ENCODE measurements around the gene DNAJB5. TPM values are rescaled to one million over a fixed set of nuclear protein-coding genes. Genes with fewer than 3 reads are reported as not detected.
"Not testable (repeated sequence)": the region's sequence is repeated elsewhere in the genome, so short reads cannot be mapped to it uniquely, and the experiment has no call there.

DNAJB5 gene
- 6.6 and 12.6 TPM in 2 replicates for total RNA-seq (2014; rRNA removed; shearing (Covaris generic))

DNA sequence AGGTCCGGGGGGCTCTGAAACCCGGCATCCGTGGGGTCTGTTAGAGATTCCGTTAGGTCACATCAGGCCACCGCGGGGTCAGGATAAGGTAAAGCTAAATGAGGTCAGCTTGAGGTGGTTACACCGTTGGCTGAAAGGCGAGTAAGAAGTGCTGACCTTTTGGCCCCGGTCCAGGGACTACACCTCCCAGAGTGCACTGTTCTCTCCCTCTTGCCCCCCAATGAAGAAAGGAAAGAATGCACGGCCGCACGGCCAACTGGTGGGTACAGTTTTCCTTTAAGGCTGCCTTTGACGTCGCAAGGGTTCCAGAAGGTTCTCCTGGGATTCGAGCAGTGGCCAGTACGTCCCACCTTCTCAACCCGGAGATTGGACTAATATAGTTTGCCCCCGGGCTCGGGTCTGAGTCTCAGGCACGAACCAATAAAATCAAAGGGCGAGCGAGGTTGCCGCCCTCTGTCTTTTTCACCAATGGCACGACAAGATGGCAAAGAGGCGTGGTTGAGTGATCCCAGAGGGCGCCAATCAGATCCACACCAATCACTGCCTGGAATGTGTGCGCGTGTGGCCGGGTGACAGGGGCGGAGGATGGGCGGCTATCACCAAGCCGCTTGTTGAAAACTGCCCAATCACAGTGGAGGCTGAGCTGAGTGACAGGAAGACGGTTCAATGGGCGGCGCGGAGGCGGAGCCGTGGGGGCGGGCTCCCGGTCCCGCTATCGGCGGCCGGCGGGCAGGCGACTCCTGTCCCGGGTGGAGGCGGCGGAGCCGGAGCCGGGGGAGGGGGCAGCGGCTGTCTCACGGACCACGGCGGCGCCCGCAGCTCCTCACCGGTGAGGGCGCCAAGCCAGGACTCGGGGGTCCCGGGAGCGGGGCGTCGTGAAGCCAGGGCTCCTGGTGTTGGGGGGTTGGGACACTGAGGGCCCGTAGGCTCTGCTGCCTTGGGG, at the start of gene DNAJB5:
DNAJB5 (plus strand) TSS at position 743 of the 943 bp plus-strand sequence. CDS start 886 bp downstream, outside the sequence.
- peak; percentile 100 for DNase-seq (ENCODE audit: low read depth)

DNA sequence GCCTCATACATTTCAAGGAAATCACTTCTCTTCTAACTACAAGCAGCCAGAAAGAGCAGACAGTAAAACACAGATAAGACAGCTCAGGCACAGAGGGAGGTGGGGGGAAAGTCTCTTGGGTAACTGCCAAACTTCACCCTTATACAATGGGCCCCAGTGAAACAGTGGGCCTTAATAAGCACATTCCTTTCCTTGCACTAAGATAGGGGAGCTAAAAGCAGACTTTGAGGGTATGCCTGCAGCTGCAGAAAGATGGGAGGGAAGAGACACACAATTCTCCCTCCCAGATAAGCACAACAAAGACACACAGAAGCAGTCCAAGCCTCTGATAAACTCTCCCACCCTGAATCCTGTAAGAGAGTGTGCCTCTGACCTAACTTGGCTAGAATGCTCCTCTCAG, 49.6 kb upstream of the DNAJB5 start:
- DNase-seq (ENCODE audit: low read depth), result not testable (repeated sequence)

DNA sequence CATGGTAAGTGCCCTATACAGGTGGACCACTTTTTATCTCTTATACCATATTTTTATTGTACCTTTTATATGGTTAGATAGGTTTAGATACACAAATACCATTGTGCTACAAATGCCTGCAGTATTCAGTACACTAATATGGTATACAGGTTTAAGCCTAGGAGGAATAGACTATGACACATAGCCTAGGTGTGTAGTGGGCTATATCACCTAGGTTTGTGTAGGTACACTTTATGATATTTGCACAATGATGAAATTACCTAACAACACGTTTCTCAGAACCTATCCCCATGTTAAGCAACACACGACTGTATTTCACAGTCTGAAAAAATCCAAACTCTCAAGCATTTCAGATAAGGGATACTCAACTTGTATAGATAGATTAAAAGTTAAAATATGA, 41.1 kb upstream of the DNAJB5 start:
- no peak for DNase-seq (ENCODE audit: low read depth)

DNA sequence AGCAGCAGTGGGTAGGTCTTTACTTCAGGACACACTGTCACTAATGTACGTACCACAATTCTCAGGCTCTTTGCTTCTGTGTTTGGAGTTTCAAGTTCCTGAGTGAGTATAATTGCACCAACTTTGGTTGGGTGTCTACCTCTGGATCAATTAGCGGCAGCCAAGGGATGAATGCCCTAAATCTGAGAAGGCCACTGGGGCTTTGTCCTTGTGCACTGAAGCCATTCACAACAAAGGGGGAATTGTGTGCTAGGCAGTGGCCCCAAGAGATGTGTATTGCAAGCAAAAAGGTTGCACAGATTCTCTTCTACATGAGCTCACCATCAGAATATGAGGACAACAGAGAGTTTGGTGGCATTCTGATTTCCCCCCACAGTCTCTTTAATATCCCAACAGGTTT, 35.3 kb upstream of the DNAJB5 start:
- no peak for DNase-seq (ENCODE audit: low read depth)

DNA sequence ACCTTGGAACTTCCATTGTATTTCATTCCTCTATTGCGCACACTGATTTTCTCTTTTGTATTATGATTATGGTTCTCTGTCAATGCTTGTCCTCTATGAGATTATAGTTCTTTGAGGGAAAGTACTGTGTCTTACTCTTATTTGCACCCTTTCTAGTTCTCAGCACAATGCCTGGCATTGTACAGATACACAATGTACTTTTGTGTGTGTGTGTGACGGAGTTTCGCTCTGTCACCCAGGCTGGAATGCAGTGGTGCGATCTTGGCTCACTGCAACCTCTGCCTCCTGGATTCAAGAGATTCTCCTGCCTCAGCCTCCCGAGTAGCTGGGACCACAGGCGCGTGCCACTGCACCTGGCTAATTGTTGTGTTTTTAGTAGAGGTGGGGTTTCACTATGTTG, 33.5 kb upstream of the DNAJB5 start:
- not testable (repeated sequence) for DNase-seq (ENCODE audit: low read depth)

DNA sequence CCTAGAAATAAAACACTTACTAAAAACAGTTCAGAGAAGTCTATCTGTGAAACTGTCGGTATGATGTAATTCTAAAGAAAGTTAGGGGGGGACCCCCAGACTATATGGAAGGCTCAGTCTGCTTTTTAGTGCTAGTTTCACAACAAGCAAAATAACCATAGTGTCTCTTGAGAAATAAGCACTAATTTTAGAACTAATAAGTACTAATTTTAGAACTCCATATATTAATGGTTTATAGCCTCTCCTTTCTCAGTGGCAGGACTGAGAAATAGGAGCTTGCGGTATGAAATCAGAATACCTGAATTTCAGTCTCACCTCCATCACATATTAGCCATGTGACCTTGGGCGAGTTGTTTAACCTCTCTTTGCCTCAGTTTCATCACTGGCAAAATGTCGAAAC, 32.9 kb upstream of the DNAJB5 start:
- DNase-seq (ENCODE audit: low read depth), result no peak

DNA sequence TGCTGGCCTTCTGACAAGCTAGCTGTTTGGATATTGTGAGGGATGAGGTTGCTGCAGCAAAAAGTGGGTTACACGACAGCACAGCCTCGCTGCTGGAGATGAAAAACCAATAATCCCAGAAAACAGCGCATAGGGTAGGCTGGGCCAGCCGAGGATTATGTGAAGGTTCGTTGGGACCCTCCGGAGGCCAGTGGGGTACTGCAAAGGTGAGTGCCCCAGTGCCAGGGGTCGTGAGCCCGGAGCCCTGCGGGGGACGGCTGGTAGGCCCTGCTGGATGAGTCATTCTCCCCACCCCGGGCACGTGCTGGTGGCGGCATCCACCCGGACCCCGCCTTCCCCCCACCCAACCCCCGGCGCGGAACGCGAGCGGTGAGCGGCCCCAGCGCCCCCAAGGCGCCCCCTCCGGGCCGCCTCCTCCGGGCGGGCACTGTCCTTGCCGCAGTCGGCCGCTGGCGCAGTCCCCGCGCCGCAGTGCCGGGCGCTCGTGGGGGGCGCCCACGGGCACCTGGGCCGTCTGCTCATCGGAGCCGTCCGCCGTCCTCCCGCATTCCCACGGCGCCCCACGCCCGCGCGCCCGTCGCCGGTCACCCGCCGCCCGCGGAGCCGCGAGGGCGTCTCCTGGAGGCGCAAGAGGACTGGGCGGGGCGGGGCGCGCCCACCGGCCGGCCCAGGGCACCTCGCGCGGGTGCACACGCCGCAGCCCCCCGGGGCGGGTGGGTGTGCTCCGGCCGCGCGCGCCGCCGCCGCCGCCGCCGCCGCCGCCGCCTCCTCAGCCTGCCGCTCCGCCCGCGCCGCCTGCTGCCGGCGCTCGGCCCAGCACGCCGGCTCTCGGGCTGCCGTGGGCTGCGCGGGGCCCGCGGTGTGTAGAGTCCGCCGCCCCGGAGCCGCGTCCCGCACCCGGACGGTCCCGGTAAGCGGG, 31.8 kb upstream of the DNAJB5 start, which contains the start of gene PHF24:
PHF24 (plus strand) TSS at position 794 of the 919 bp plus-strand sequence. CDS start 13,014 bp downstream, outside the sequence.
- peak; percentile 42 for DNase-seq (ENCODE audit: low read depth)

DNA sequence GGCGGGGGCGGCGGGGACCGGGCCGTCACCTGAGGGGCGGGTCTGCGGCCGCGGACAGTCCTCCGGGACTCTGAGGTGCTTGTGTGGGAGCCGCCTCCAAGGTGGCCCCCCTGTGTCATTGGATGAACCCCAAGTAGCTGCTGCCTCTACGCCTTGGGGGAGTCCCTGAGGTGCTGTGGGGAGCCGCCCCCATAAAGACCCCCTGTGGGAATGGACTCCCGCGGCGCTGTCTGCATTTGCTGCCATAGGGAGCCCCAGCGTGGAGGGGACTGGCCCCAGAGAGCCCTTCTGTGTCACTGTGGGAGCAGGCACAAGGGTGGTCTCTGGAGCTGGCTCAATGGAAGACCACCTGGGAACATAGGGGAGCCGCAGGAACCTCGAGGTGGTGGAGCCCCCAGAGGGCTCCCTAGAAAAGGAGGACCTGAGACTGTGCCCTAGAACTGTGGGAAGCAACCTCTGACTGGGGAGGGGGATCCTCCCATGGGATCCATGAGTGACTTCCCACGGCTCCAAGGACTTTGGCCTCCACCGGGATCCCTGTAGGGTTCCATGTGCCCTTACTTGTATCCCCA, 31.0 kb upstream of the DNAJB5 start:
- no peak for DNase-seq (ENCODE audit: low read depth)

DNA sequence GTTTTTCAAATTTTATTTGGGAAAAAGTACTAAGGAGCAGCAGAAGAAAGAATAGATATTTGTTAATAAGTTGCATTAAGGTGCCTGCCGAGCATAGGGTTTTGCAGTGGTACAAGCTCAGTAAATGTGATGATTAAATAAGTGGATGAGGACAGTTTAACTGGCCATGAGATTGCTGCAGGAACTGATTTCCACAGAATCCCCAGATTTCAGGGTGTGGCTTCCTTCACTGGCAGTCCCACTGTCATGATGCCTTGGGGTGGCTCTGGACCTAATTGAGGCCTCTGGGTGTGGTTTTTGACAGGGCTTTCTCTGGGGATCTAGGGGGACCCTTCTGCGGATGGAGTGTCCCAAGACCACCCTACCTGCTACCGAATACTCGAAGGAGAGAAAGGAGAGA, 30.1 kb upstream of the DNAJB5 start:
- no peak for DNase-seq (ENCODE audit: low read depth)

DNA sequence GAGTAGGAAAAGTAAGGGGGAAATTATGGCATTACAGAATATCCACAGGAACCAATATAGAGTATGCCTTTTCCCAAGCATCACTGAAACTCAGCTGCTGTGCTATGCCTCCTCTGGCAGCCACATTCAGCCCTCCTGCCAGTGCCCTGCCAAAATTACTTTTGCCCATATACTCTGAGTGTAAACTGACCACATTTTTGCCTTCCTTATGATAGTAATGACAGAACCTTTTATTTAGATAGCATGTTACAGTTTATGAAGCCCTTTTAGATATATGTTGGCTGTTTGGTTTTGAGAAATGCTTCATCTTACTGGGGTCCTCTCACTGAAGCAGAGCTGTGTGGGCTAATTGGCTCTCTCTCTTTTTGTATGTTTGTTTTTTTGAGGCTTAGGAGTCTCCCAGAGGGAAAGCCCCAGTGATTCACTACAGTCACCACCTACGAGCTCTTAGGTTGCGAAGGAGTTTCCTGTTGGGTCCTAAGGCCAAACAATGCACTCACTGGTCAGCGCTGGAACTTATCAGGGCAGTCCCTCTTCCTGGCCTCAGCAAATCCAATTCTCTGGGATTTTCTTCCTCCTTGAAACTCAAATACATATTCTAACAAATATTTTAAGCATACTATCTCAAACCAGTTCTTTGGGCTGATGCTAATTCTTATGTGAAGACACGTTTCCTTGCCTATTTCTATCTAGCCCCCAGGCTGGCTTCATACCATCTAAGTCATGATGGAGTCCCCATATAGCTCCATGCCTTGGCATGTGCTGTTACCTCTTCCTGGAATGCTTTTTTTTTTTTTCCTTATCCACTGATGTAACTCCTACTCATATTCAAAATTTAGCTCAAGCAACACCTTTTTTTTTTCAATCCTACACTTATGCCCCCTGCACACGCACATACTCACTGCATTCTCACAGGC, 27.7 kb upstream of the DNAJB5 start:
- peak; percentile 89 for DNase-seq (ENCODE audit: low read depth)

DNA sequence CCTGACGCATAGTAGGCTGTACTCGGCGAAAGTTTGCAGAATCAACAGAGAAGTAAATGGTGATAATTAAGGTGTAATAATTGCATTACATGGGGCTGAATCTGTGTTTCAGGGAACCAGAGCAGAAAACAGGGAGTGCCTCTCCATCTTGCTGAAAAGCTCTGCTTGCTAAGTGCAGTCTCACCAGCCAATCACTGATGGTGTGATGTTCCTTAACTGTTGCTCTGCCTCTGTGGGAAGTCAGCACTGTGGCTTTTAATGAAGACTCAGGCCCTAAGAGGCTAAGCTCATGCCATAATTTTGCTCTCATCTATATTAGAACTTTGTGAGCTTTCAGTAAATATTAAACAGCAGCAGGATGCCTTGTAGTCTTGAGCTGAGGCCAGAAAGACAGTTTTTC, 27.0 kb upstream of the DNAJB5 start:
- peak; percentile 22 for DNase-seq (ENCODE audit: low read depth)

DNA sequence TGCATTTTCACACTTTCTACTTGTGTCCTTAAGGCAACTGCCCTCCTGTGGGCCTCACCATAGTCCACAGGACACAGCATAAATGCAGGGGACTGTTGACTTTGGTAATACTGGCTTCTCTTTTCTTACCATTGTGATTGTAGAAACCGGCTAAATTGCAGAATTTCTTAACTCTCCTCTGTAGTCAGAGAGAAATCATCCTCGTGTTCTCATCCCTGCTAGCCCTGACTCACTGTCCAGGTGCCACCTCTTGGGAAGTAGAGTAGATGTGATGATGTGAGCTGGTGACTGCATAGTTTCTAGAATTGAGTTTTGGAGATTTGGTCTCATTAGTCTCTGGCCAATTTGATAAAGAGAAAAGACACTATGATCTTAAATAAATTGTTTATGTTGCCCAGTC, 26.0 kb upstream of the DNAJB5 start:
- no peak for DNase-seq (ENCODE audit: low read depth)

DNA sequence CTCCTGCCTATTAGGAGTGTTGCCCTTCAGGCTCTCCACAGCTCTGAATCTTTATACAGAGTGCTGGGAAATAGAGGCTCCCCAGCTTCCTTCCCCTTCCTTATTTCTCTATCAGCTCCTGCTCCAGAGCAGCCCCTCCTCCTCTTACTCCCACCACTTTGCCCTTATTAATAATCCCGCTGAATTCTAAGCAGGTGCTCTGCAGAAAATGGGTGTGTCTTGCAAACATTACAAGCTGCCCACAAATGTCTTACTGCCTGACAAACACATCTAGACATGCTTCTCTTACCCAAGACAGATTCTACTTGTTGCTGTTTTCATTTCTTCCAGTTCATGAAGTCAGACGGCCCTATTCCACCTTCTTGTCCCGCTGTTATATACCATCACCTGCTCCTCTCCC, 25.1 kb upstream of the DNAJB5 start:
- DNase-seq (ENCODE audit: low read depth), result no peak

DNA sequence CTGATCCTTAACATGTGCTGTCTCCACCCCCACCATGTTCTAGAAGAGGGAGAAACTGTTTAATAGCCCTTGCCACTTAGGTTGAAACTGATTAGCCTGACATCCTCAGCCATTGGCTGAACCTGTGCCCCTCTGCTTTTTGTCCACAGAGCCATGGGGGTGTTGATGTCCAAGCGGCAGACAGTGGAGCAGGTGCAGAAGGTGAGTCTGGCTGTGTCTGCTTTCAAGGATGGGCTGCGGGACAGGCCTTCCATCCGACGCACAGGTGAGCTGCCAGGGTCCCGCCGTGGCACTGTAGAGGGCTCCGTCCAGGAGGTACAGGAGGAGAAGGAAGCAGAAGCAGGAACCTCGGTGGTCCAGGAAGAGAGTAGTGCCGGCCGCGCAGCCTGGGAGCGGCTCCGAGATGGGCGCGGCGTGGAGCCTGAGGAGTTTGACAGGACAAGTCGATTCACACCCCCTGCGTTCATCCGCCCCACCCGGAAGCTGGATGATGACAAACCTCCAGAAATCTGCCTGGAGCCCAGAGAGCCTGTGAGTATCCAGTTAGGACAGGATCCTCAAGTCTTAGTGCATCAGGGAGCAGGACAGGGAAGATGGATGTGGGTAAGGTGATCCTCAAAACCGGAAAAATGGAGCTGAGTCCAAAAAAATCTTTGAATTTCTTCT, 18.3 kb upstream of the DNAJB5 start:
- DNase-seq (ENCODE audit: low read depth), result no peak

DNA sequence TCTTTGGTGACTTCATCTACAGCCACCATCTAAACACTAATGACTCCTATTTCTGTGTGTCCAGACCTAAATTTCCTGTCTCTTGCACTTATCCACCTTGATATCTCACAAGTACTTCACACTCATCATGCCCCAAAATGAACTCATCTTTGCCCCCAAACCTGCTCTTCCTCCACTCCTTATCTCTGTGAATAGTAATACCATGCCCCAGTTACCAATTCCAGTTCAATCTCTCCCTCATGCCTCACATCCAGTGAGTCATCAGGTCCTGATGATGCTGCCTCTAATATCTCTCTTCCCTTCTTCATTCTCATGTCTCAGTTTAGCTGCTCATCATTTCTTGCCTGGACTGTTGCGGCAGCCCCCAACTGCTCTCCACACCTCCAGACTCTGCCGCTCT, 14.9 kb upstream of the DNAJB5 start:
- no peak for DNase-seq (ENCODE audit: low read depth)

DNA sequence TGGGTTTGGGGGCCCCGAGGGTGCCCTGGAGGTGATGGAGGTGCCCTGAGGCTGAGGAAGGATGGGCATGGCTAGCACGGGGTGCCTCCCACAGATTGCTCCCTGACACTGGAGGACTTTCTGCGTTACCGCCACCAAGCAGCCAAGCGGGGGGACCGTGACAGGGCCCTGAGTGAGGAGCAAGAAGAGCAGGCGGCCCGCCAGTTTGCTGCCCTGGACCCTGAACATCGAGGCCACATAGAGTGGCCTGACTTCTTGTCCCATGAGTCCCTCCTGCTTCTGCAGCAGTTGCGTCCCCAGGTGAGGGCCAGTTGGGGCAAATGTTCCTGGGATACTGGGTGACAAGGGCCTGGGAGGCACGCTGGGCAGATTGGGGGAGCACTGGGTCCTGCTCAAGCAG, 13.1 kb upstream of the DNAJB5 start:
- DNase-seq (ENCODE audit: low read depth), result no peak

DNA sequence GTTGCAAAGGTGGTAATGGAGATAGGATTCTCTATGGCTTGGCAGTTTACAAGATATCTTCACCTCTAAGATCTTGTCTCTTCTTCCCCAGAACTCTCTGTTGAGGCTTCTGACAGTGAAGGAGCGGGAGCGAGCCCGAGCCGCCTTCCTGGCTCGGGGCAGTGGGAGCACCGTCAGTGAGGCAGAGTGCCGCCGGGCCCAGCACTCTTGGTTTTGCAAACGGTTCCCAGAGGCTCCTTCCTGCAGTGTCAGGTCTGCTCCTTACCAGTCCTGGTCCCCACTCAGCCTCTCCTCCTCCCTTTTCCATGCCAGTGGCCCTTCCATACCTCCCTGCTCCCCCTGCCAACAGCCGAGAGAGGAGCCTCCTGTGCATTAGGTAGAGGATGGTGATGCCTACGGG, 12.6 kb upstream of the DNAJB5 start:
- DNase-seq (ENCODE audit: low read depth), result no peak

DNA sequence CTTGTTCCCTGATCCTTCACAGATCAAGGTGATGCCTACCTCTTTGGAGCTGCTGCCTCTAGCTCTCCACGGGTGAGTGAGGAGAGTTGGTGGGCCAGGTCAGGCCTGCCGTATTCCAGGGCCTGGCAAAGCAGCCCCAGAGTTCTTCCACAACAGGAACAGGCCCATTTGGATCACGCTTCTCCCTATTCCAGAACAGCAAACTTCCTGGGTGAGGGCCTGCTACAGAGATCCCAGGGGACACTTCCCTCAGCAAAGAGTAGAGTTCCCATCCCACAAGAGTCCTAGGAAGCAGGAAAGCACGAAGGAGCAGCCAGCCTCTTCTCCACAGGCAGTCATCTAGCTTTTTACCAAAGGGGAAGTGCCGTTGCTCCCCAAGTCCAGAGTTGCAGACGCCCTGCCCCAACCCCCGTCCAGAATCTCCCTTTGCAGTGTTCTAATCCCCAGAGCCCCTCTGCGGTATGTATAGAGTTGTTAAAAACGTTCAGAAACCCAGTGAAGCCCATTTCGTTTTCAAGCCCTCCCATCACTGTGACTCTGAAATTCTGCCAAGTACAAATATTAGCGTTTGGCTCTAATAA, 9.3 kb upstream of the DNAJB5 start:
- DNase-seq (ENCODE audit: low read depth), result no peak

DNA sequence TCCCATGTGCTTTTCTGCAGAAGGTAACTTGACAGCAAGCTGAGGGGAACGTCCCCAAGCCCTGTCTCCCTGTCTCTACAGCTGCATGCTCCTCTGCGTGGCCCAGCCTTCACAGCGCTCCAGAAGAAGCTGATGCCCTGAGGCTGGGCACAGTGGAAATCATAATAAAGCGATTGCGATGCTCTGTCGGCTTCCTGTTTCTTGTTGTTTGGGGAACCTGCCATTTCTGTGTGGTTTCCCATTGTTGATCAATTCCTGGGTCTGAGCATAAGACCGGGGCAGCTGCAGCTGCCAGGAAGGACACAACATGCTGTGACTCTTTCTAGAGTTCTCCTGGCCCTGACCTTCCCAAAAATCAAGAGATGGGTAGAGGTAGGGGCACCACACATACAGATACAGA, 7.2 kb upstream of the DNAJB5 start:
- DNase-seq (ENCODE audit: low read depth), result no peak

DNA sequence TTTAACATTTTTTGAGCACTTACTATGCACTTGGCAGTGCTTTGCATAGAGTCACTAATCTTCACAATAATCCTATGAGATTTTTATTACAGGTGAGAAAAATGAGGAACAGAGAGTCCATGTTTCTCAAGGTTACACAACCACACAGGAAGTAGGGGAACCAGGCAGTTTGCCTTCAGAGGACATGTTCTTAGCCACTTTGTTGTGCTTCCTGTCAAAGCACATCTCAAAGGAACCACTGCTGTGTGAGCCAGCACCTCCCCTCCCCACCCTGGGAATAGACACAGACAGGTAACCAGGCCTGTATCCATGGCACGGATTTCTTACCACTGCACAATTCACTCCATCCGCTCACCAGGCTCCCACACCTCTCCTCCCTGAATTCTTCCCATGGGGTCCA, 6.3 kb upstream of the DNAJB5 start:
- DNase-seq (ENCODE audit: low read depth), result no peak
